Mesodermal cell (in vitro differentiated cells): Measurements from ENCODE around the gene CCDC136.

Source experiments
- H3K27ac ChIP-seq: 2 replicates; pipeline ENCODE4 v1.7.0; 2013; ENCODE audit warnings: mild to moderate bottlenecking, low read depth, low read length, moderate library complexity; ENCODE audit not compliant: severe bottlenecking
- H3K36me3 ChIP-seq: 2 replicates; pipeline ENCODE4 v1.7.1; 2013; ENCODE audit warnings: mild to moderate bottlenecking, low read length, moderate library complexity; ENCODE audit not compliant: control insufficient read depth, insufficient read depth
- H3K4me1 ChIP-seq: one replicate; pipeline ENCODE4 v1.7.1; 2013; ENCODE audit warnings: mild to moderate bottlenecking, low read length; ENCODE audit not compliant: insufficient read depth, control insufficient read depth, poor library complexity, severe bottlenecking
- H3K4me3 ChIP-seq: 2 replicates; pipeline ENCODE4 v1.7.0; 2013; ENCODE audit warnings: low read length, control low read depth, mild to moderate bottlenecking; ENCODE audit not compliant: insufficient read depth, poor library complexity, severe bottlenecking; ENCODE audit errors: extremely low read depth
- H3K9me3 ChIP-seq: 2 replicates; pipeline ENCODE4 v1.7.1; 2013; ENCODE audit warnings: mild to moderate bottlenecking, low read length, moderate library complexity; ENCODE audit not compliant: control insufficient read depth
- WGBS, 2 experiments: methylation state at CpG; one replicate each; pipeline ENCODE4 v1.1.5; 2013; ENCODE audit warnings: missing lambda C conversion rate in 2 of 2; ENCODE audit not compliant: insufficient coverage in 2 of 2; 5-methylcytosine and 5-hydroxymethylcytosine counted together

CCDC136 gene

GRCh38 chr7:128757203-128757602, 34.6 kb upstream of the CCDC136 start:
- no CpG with 5 or more reads among the region's 2 CpGs for WGBS, 2 experiments
- no peak overlapping the region for H3K27ac ChIP-seq
- H3K36me3 ChIP-seq = peaks cover 95% of the 10 kb centered on the region
- no peaks in the 10 kb centered on the region for H3K9me3 ChIP-seq
- H3K4me1 ChIP-seq = no peaks in the 10 kb centered on the region
- no peak overlapping the region for H3K4me3 ChIP-seq

GRCh38 chr7:128758553-128758952, 33.2 kb upstream of the CCDC136 start:
- Histone ChIP-seq H3K4me3 (no peak overlapping the region), H3K36me3 (peaks cover 97% of the 10 kb centered on the region), H3K27ac (no peak overlapping the region), H3K9me3 (no peaks in the 10 kb centered on the region), H3K4me1 (no peaks in the 10 kb centered on the region)
- WGBS, 2 experiments = 100% methylated on average over 1 of the region's 1 CpG

GRCh38 chr7:128759242-128759641, 32.5 kb upstream of the CCDC136 start:
- Histone ChIP-seq H3K9me3 (no peaks in the 10 kb centered on the region), H3K4me3 (no peak overlapping the region), H3K27ac (no peak overlapping the region), H3K36me3 (peaks cover 98% of the 10 kb centered on the region), H3K4me1 (no peaks in the 10 kb centered on the region)

GRCh38 chr7:128763541-128763940, 28.2 kb upstream of the CCDC136 start:
- H3K4me1 ChIP-seq = no peaks in the 10 kb centered on the region
- H3K36me3 ChIP-seq = peaks cover 99% of the 10 kb centered on the region
- no peaks in the 10 kb centered on the region for H3K9me3 ChIP-seq
- no peak overlapping the region for H3K27ac ChIP-seq
- WGBS, 2 experiments = 83% methylated on average over 1 of the region's 3 CpGs; no CpG with 5 or more reads in 1 of the 2 experiments
- H3K4me3 ChIP-seq = no peak overlapping the region

DNA sequence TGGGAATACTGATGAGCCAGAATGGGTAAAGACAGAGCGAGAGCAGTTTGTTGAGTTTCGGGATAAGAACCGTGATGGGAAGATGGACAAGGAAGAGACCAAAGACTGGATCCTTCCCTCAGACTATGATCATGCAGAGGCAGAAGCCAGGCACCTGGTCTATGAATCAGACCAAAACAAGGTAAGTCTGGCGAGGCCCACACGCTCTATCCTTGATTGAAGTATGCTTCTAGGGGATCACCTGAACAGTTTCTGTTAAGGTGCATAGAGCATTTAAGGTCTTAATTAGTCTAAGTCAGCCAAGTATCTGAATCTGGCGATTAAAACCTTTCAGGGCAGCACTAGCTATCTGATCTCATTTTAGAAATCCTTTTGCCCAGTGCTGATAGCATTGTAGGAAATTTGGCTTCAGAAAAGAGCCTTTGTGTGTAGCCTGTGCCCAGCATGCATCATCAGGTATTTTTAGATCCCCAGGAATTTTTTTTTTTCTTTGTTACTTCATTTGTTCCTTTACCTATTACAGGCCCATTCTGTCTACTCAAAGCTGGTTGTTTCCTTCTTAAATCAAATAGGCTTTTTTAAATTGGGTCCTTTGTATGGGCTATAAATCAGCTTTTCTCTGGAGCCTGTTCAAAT, 24.2 kb upstream of the CCDC136 start:
- H3K4me1 ChIP-seq = no peaks in the 10 kb centered on the region
- WGBS, 2 experiments = 93 to 100% methylated on average over 5 to 6 of the region's 6 CpGs
- H3K9me3 ChIP-seq = no peaks in the 10 kb centered on the region
- H3K4me3 ChIP-seq = no peak overlapping the region
- no peak overlapping the region for H3K27ac ChIP-seq
- peaks cover 99% of the 10 kb centered on the region for H3K36me3 ChIP-seq

DNA sequence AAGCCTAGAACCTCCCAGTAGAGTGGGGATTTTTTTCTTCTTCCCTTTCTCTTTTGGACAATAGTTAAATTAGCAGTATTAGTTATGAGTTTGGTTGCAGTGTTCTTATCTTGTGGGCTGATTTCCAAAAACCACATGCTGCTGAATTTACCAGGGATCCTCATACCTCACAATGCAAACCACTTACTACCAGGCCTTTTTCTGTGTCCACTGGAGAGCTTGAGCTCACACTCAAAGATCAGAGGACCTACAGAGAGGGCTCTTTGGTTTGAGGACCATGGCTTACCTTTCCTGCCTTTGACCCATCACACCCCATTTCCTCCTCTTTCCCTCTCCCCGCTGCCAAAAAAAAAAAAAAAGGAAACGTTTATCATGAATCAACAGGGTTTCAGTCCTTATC, 21.5 kb upstream of the CCDC136 start:
- Histone ChIP-seq H3K36me3 (peaks cover 90% of the 10 kb centered on the region), H3K4me3 (no peak overlapping the region)

GRCh38 chr7:128773604-128774003, 18.2 kb upstream of the CCDC136 start:
- Histone ChIP-seq H3K27ac (no peak overlapping the region), H3K4me1 (no peaks in the 10 kb centered on the region), H3K9me3 (no peaks in the 10 kb centered on the region), H3K4me3 (no peak overlapping the region), H3K36me3 (peaks cover 61% of the 10 kb centered on the region)
- 96 to 99% methylated on average over 9 to 11 of the region's 12 CpGs for WGBS, 2 experiments

More for the DNA sequence above, 21.5 kb upstream of the CCDC136 start:
- H3K9me3 ChIP-seq = no peaks in the 10 kb centered on the region
- WGBS, 2 experiments = 100% methylated on average over 1 of the region's 2 CpGs; no CpG with 5 or more reads in 1 of the 2 experiments
- H3K27ac ChIP-seq = no peak overlapping the region
- no peaks in the 10 kb centered on the region for H3K4me1 ChIP-seq

DNA sequence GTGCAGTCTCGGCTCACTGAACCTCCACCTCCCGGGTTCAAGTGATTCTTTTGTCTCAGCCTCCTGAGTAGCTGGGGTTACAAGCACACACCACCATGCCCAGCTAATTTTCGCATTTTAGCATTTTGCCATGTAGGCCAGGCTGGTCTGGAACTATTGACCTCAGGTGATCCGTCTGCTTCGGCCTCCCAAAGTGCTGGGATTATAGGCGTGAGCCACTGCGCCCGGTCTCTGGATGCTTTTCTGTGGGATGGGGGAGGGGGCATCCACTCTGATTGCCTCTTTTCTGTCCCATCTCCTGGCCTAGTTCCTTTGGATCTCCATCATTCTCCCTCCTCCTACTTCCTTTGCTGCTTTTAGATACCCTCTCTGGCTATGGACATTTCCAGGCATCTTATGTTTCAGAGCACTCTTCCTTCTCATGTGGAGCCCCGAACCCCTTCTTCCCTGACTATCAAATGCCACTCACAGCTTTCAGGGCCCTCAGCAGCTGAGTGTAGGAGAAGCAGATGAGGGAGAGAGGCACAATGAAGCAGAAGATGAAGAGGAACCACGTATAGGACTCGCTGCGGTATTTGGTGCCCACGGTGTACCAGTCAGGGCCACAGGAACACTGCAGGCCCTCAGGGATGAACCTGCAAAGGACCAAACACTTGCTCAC, 17.6 kb upstream of the CCDC136 start:
- Histone ChIP-seq H3K4me1 (no peaks in the 10 kb centered on the region), H3K36me3 (peaks cover 56% of the 10 kb centered on the region), H3K27ac (no peak overlapping the region), H3K4me3 (no peak overlapping the region), H3K9me3 (no peaks in the 10 kb centered on the region)
- WGBS, 2 experiments = 85 to 94% methylated on average over 7 to 8 of the region's 13 CpGs

GRCh38 chr7:128774921-128775320, 16.8 kb upstream of the CCDC136 start:
- Histone ChIP-seq H3K36me3 (peaks cover 48% of the 10 kb centered on the region), H3K27ac (no peak overlapping the region), H3K4me3 (no peak overlapping the region), H3K9me3 (no peaks in the 10 kb centered on the region), H3K4me1 (no peaks in the 10 kb centered on the region)
- WGBS, 2 experiments = 90 to 95% methylated on average over 3 to 7 of the region's 7 CpGs

DNA sequence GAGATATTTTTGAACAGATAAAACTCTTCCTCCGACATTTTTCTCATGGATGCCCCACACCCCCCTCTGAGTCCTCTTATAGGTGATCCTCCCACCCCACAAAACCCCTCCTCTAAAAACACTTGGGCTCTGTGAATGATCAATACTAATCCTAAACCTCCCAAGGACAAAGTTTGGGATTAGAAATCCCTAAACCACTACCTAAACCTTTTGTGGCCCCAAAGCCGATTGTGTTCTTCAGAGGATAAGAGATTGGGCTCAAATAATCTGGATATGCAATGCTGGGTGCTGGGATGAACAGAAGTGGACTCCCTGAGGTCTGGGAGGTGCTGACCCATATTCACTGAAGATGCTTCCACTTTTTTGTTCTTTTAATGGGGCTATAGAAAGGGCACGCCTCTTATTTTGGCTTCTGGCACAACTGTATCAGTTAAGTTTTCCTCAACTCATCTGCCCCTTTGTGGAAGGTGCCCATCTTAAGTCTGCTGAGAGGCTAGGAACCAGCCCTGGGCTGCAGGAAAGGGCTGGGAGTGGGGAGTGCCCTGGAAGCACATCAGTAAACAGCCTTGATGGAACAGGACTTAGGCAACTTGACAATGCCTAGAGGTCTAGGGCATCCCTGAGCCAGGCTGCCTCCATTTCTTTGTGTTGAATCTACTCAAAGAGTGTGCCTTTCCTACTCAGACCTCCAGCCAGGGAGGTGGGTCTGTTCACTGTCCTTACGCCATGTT, 15.9 kb upstream of the CCDC136 start, which contains the start of gene OPN1SW:
TSS of gene OPN1SW (minus strand) at position 51 of the 731 bp plus-strand sequence. CDS start at position 38, 13 bp downstream.
- WGBS, 2 experiments = 93 to 100% methylated on average over 2 of the region's 4 CpGs
- no peak within 1 kb of the TSS for H3K4me3 ChIP-seq
- no peak within 1 kb of the TSS for H3K27ac ChIP-seq
- peaks cover 38% of the 10 kb centered on the region for H3K36me3 ChIP-seq
- no peaks in the 10 kb centered on the region for H3K9me3 ChIP-seq
- H3K4me1 ChIP-seq = peaks cover under 1% of the 10 kb centered on the region
